Measurements from ENCODE around the gene FER.

FER gene

GRCh38 chr5:108729242-108729615 is 18.5 kb upstream of the FER start:
- TF ChIP-seq CTCF (IDR thresholded peaks at IDR 0.05; ENCODE audit: borderline replicate concordance, control extremely low read depth, extremely low read depth, insufficient read depth, missing control alignments): no peak
- in situ Hi-C loops (cut with MboI; ENCODE audit: low sequenced_read_pairs, unreplicated experiment): no loop called here
- DNase-seq (ENCODE audit: low spot score): no peak

DNA sequence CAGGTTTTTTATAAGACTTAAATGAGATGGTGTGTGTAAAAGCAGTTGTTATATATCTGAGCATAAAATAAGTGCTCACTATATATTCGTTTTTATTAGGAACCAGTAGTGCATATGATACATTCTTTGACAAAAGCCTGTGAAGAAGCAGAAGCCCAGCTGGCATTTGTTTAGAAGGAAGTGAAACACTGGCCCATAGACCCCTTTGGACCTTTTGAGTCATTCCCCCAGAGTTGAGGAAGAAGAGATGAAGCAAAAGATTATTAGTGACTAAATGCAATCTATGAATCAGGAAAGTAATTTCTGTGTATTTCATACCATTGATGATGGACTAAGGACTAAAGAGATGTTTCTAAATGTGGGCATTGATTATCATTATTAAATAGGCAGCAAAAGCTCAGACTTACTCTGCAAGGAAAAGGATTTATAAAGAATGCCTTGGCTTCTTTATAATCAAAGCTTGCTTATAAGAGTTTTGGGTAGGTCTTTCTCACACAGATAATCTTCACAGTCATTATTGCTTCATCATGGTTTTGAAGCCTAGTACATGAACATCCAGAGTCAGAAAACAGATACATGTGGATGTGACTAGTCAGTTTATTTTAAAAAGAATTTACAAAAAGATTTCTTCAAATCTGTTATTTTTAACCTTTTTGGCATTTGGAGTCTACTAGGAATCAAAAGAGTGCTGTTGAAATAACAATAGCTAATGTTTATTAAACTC is 16.9 kb upstream of the FER start:
- DNase-seq (ENCODE audit: low spot score): peak; percentile 45
- in situ Hi-C loops (cut with MboI; ENCODE audit: low sequenced_read_pairs, unreplicated experiment): no loop called here
- TF ChIP-seq CTCF (IDR thresholded peaks at IDR 0.05; ENCODE audit: borderline replicate concordance, control extremely low read depth, extremely low read depth, insufficient read depth, missing control alignments): no peak

- in situ Hi-C loops (cut with MboI; ENCODE audit: low sequenced_read_pairs, unreplicated experiment): no loop called here
- no peak for DNase-seq (ENCODE audit: low spot score)
- no peak for TF ChIP-seq CTCF (IDR thresholded peaks at IDR 0.05; ENCODE audit: borderline replicate concordance, control extremely low read depth, extremely low read depth, insufficient read depth, missing control alignments)
These were observed 11.9 kb upstream of the FER start for GRCh38 chr5:108735790-108736189.

GRCh38 chr5:108736855-108737254 is 10.8 kb upstream of the FER start:
- TF ChIP-seq CTCF (IDR thresholded peaks at IDR 0.05; ENCODE audit: borderline replicate concordance, control extremely low read depth, extremely low read depth, insufficient read depth, missing control alignments): no peak
- DNase-seq (ENCODE audit: low spot score): no peak
- in situ Hi-C loops (cut with MboI; ENCODE audit: low sequenced_read_pairs, unreplicated experiment): no loop called here

DNA sequence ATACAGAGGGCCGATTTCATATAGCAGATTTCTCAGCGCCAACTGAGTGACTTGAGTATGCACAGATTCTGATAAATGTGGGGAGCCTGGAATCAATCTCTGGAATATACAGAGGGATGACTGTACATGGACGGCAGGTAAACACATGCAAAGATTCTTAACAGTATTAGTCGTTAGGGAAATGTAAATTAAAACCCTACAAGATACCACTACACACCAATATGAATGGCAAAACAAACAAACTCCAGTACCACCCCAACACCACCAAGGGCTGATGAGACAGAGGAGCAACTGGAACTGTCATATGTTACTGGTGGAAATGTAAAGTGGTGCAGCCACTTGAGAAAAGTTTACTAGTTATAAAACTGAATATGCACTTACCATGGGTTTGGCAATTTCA is 8.3 kb upstream of the FER start:
- DNase-seq (ENCODE audit: low spot score): no peak
- in situ Hi-C loops (cut with MboI; ENCODE audit: low sequenced_read_pairs, unreplicated experiment): no loop called here
- TF ChIP-seq CTCF (IDR thresholded peaks at IDR 0.05; ENCODE audit: borderline replicate concordance, control extremely low read depth, extremely low read depth, insufficient read depth, missing control alignments): no peak

DNA sequence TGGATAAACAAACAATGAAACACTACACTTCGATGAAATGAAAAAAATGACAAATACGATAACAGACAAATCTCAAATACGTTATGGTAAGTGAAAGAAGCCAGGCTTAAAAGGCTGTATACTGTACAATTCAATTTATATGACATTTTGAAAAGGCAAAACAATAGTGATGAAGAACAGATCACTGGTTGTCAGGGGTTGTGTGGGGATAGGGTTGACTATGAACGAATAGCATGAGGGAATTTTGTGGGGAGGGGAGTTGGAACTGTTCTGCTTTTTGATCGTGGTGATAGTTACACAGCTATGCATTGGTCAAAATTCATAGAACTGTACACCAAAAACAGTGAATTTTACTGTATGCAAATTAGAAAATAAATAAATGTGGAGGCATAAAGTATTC is 7.8 kb upstream of the FER start:
- no peak for TF ChIP-seq CTCF (IDR thresholded peaks at IDR 0.05; ENCODE audit: borderline replicate concordance, control extremely low read depth, extremely low read depth, insufficient read depth, missing control alignments)
- no peak for DNase-seq (ENCODE audit: low spot score)

More for the DNA sequence above, 7.8 kb upstream of the FER start:
- in situ Hi-C loops (cut with MboI; ENCODE audit: low sequenced_read_pairs, unreplicated experiment): no loop called here
